OCI-LY3 (cell line): ENCODE measurements around the gene FRMD4B.

Source experiments
- H2AFZ ChIP-seq: fragments of 200-600, 300-600 bp; shearing (Covaris generic); 2 replicates; pipeline ENCODE4 v1.6.0; 2014; ENCODE audit warnings: antibody characterized with exemption, low read depth, low read length
- H3K27ac ChIP-seq: fragments of 200-600, 300-600 bp; sonication (generic); 2 replicates; pipeline ENCODE4 v1.5.1; 2014; ENCODE audit warnings: mild to moderate bottlenecking, low read length, moderate library complexity, mixed read lengths
- H3K27me3 ChIP-seq: fragments of 200-600, 300-600 bp; sonication (generic); 2 replicates; pipeline ENCODE4 v1.6.1; 2014; ENCODE audit warnings: low read depth, low read length, mixed read lengths
- H3K36me3 ChIP-seq: fragments of 200-600, 300-600 bp; sonication (generic); replicated peaks from 2 replicates; pipeline ENCODE3; 2014; ENCODE audit warnings: low read depth, low read length, mixed read lengths
- H3K4me1 ChIP-seq: fragments of 300-600, 200-600 bp; sonication (generic); 2 replicates; pipeline ENCODE4 v1.6.1; 2014; ENCODE audit warnings: low read length, mixed read lengths
- H3K4me2 ChIP-seq: fragments of 200-600, 300-600 bp; sonication (generic); 2 replicates; pipeline ENCODE4 v1.6.1; 2014; ENCODE audit warnings: low read length, mixed read lengths
- H3K4me3 ChIP-seq: fragments of 300-600, 200-600 bp; sonication (generic); 2 replicates; pipeline ENCODE4 v1.5.1; 2014; ENCODE audit warnings: antibody characterized with exemption, mild to moderate bottlenecking, low read length, moderate library complexity
- H3K79me2 ChIP-seq: fragments of 300-600, 200-600 bp; shearing (Covaris generic); 2 replicates; pipeline ENCODE4 v1.6.1; 2014; ENCODE audit warnings: mild to moderate bottlenecking, low read length, mixed read lengths
- H3K9ac ChIP-seq: fragments of 300-600, 200-600 bp; shearing (Covaris generic); 2 replicates; pipeline ENCODE4 v1.6.0; 2014; ENCODE audit warnings: mild to moderate bottlenecking, low read length, moderate library complexity
- H3K9me3 ChIP-seq: fragments of 200-600, 300-600 bp; shearing (Covaris generic); 2 replicates; pipeline ENCODE4 v1.6.1; 2014; ENCODE audit warnings: low read length, mixed read lengths; ENCODE audit not compliant: insufficient read depth
- H4K20me1 ChIP-seq: fragments of 200-600, 300-600 bp; sonication (generic); 2 replicates; pipeline ENCODE4 v1.6.1; 2016; ENCODE audit warnings: low read length, mixed read lengths; ENCODE audit not compliant: insufficient read depth
- CTCF ChIP-seq: fragments of 200-600, 300-600 bp; sonication (generic); IDR thresholded peaks from 2 replicates; pipeline ENCODE4 v1.5.1; 2014; ENCODE audit warnings: antibody characterized with exemption, low read length, low read depth
- EZH2phosphoT487 ChIP-seq: fragments of 200-600 bp; shearing (Covaris generic); IDR thresholded peaks from 2 replicates; pipeline ENCODE4 v1.6.1; 2018; ENCODE audit warnings: antibody characterized with exemption, mixed run types, low read depth

The FRMD4B gene

DNA sequence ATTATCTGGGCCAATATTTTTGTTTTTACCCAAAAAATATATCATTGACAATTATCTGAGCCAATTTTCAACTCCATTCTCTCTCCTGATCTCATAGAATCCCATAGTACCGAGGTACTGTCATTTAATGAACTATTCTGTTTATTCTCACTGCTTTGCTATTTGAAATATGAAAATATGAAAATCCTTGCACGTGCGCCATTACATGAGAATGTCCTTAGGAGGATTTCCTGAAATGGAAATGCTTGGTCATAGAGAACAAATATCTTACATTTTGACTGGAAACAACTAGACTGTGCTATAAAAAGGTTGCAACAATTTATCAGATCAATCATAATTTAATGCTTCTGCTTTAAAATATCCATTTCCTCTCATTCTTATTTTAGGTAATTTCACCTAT is 18.3 kb downstream of the FRMD4B start:
- H3K27ac ChIP-seq: no peak overlapping the region

GRCh38 chr3:69364354-69364753 is 21.5 kb downstream of the FRMD4B start:
- no peaks in the 10 kb centered on the region for H3K4me1 ChIP-seq
- H3K36me3 ChIP-seq: no peaks in the 10 kb centered on the region
- no peak overlapping the region for H3K9ac ChIP-seq
- H2AFZ ChIP-seq: no peak overlapping the region
- peaks cover 6% of the 10 kb centered on the region; the same call in 1 of the 2 replicates for H3K27me3 ChIP-seq
- no peak overlapping the region for H3K4me2 ChIP-seq
- no peaks in the 10 kb centered on the region for H3K9me3 ChIP-seq
- H3K27ac ChIP-seq: no peak overlapping the region
- H4K20me1 ChIP-seq: no peaks in the 10 kb centered on the region
- no peak overlapping the region for H3K4me3 ChIP-seq
- no peaks in the 10 kb centered on the region for H3K79me2 ChIP-seq
- no peak for TF ChIP-seq CTCF
- TF ChIP-seq EZH2phosphoT487: no peak

More for the DNA sequence above, 18.3 kb downstream of the FRMD4B start:
- no peaks in the 10 kb centered on the region for H3K36me3 ChIP-seq
- no peak for TF ChIP-seq EZH2phosphoT487
- TF ChIP-seq CTCF: no peak
- no peaks in the 10 kb centered on the region for H3K9me3 ChIP-seq
- H3K27me3 ChIP-seq: peaks cover 8% of the 10 kb centered on the region
- no peak overlapping the region for H3K4me3 ChIP-seq
- no peak overlapping the region for H3K4me2 ChIP-seq
- H4K20me1 ChIP-seq: no peaks in the 10 kb centered on the region
- H2AFZ ChIP-seq: no peak overlapping the region
- H3K9ac ChIP-seq: no peak overlapping the region
- no peaks in the 10 kb centered on the region for H3K79me2 ChIP-seq
- no peaks in the 10 kb centered on the region for H3K4me1 ChIP-seq

GRCh38 chr3:69360690-69361089 is 25.2 kb downstream of the FRMD4B start:
- H3K9me3 ChIP-seq: no peaks in the 10 kb centered on the region
- no peak overlapping the region for H2AFZ ChIP-seq
- H3K4me3 ChIP-seq: no peak overlapping the region
- no peaks in the 10 kb centered on the region for H3K36me3 ChIP-seq
- H3K9ac ChIP-seq: no peak overlapping the region
- H3K4me2 ChIP-seq: no peak overlapping the region
- H3K4me1 ChIP-seq: no peaks in the 10 kb centered on the region
- H4K20me1 ChIP-seq: no peaks in the 10 kb centered on the region
- no peak overlapping the region for H3K27ac ChIP-seq
- no peak for TF ChIP-seq EZH2phosphoT487
- H3K27me3 ChIP-seq: peaks cover 6% of the 10 kb centered on the region; the same call in 1 of the 2 replicates
- no peaks in the 10 kb centered on the region for H3K79me2 ChIP-seq

DNA sequence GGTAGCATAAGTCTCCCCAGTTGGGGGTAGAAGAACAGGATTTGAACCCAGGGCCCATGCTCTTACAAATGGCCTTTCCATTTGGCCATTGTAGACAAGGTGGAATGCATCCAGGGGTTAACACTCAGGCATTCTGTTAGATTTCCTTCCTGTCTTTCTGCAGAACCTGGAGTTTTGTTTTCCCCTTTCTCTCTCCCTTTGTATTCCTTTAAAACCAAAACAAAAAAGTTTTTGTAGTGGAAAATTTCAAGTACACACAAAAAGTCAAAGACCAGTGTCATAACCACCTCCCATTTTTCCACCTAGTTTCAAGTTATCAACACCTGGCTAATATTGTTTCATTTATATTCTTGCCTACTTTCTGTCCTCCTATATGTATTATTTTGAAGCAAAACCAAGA is 26.0 kb downstream of the FRMD4B start:
- no peak overlapping the region for H3K4me2 ChIP-seq

DNA sequence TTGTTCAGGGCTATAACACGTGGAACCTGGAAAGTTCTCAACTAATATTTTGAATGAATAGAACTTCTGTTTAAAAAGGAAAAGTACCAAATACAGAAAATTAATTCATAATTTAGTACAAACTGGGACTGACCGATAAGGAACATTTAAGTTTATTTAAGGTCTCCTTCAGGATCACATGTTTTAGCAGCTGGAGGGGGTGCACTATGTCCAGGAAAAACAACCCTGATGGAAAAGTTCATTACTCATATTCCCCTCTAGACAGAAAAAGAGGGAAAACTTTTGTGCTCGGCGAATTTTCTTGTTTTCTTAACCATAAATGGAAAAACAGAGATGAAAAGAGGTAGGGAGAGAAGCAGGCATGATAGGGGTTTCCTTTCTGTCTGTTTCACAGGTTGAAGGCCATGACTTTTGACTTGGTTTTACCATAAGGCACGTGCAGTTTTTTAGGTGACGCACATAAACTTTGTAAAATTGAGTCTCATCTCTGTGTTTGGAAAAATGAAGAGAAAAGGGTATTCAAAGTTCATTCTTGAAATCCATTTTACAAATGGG is 26.5 kb downstream of the FRMD4B start:
- Histone ChIP-seq H3K9ac (no peak overlapping the region), H3K4me1 (no peaks in the 10 kb centered on the region), H3K9me3 (no peaks in the 10 kb centered on the region), H3K79me2 (no peaks in the 10 kb centered on the region), H3K4me2 (no peak overlapping the region), H4K20me1 (no peaks in the 10 kb centered on the region), H3K36me3 (no peaks in the 10 kb centered on the region), H3K4me3 (no peak overlapping the region), H3K27ac (no peak overlapping the region), H2AFZ (no peak overlapping the region), H3K27me3 (peaks cover 9% of the 10 kb centered on the region; the same call in 1 of the 2 replicates)
- TF ChIP-seq CTCF (no peak), EZH2phosphoT487 (no peak)

More for the DNA sequence above, 26.0 kb downstream of the FRMD4B start:
- Histone ChIP-seq H3K4me3 (no peak overlapping the region), H3K27ac (no peak overlapping the region), H3K9me3 (no peaks in the 10 kb centered on the region), H3K36me3 (no peaks in the 10 kb centered on the region), H3K79me2 (no peaks in the 10 kb centered on the region), H2AFZ (no peak overlapping the region), H3K27me3 (peaks cover 6% of the 10 kb centered on the region; the same call in 1 of the 2 replicates), H3K4me1 (no peaks in the 10 kb centered on the region), H3K9ac (no peak overlapping the region), H4K20me1 (no peaks in the 10 kb centered on the region)
- no peak for TF ChIP-seq EZH2phosphoT487
